ENCODE data around the gene TLL2. TPM values are rescaled to one million over a fixed set of nuclear protein-coding genes. Genes with fewer than 3 reads are reported as not detected.

The TLL2 gene
- total and polyA plus RNA-seq, 2 experiments from 2014 or later: 2.6 to 3.0 TPM

DNA sequence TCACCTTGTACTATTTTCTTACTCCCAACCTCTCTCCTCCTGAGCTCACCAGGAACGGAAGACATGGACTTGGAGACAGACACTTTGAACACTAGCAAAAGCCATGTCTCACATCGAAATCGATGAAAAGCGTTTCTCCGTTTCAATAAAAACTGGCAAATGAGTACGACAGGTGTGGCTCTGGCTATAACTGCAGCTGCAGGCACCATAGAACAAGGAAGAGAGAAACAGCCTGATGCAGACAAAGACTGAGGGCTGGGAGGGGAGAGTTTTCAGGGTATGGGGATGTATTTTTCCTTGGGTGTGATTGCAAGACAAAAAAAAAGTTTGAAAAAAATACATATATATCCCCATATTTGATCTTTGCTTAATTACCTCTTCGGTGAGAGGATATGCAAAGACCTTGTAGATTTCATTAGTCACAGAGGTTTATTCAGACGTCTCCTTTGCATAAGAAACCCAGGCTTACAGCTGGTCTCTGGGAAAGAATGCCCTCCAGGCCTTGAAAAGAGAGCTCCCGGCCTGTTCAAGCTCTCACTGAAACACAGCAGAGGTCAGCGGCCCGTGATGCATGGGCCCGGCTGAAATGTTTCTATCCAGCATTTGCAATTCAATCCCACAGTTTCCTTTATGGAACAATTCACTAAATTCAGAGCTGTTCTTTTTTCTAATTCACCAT lies 63.1 kb downstream of the TLL2 start:
- H3K9me3 Mint-ChIP-seq: no peaks in the 10 kb centered on the region
- Histone ChIP-seq H3F3A (replicated peaks; ENCODE audit: low read depth) (peaks cover 9% of the 10 kb centered on the region; the same call in 1 of the 2 replicates), H2AFZ (no peak overlapping the region), H3K9me2 (ENCODE audit: insufficient read depth) (no peaks in the 10 kb centered on the region; the same call in 1 of the 2 replicates), H3K36me3 (ENCODE audit: insufficient read depth) (no peaks in the 10 kb centered on the region), H3K79me2 (replicated peaks; ENCODE audit: insufficient read depth) (no peaks in the 10 kb centered on the region), H3K4me3 (peak overlapping the region; percentile 34), H4K20me1 (replicated peaks; ENCODE audit: insufficient read depth) (no peaks in the 10 kb centered on the region), H3K4me1 (ENCODE audit: insufficient read depth) (peaks cover 55% of the 10 kb centered on the region), H3K27ac (ENCODE audit: low read depth) (peak overlapping the region; percentile 98), H3K27me3 (ENCODE audit: insufficient read depth) (no peaks in the 10 kb centered on the region), H3K4me2 (peak overlapping the region; percentile 56)
- ATAC-seq (peak; percentile 96), DNase-seq (ENCODE audit: low spot score) (peak; percentile 93)
- TF ChIP-seq NANOG (IDR thresholded peaks at IDR 0.05; ENCODE audit: borderline replicate concordance) (peak; percentile 59; the same call in 1 of the 2 replicates), ZNF114 (CRISPR knock-in tag; IDR thresholded peaks at IDR 0.05) (no peak), POLR2AphosphoS5 (IDR thresholded peaks at IDR 0.05; ENCODE audit: low read depth) (peak; percentile 25; the same call in 1 of the 2 replicates), CREB1 (CRISPR knock-in tag; IDR thresholded peaks at IDR 0.05; ENCODE audit: low read depth) (0 out of 2 replicates have a peak, but pooled peaks have one; percentile 41), EZH2phosphoT487 (IDR thresholded peaks at IDR 0.05; ENCODE audit: unreplicated experiment) (no peak)
- TF ChIP-seq, protein P1, sequence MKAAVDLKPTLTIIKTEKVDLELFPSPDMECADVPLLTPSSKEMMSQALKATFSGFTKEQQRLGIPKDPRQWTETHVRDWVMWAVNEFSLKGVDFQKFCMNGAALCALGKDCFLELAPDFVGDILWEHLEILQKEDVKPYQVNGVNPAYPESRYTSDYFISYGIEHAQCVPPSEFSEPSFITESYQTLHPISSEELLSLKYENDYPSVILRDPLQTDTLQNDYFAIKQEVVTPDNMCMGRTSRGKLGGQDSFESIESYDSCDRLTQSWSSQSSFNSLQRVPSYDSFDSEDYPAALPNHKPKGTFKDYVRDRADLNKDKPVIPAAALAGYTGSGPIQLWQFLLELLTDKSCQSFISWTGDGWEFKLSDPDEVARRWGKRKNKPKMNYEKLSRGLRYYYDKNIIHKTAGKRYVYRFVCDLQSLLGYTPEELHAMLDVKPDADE (IDR thresholded peaks at IDR 0.05): 0 out of 2 replicates have a peak, but pooled peaks have one; percentile 26
- no peaks in the 10 kb centered on the region; the same call in 2 of the 3 replicates for H3K36me3 Mint-ChIP-seq (ENCODE audit: low read depth)
- peak overlapping the region; percentile 96 for H3K27ac Mint-ChIP-seq
- peaks cover 66% of the 10 kb centered on the region for H3K4me1 Mint-ChIP-seq
- peak overlapping the region; percentile 53 for H3K4me3 Mint-ChIP-seq
- H3K27me3 Mint-ChIP-seq (ENCODE audit: insufficient read depth, low read depth, poor library complexity): peaks cover under 1% of the 10 kb centered on the region

DNA sequence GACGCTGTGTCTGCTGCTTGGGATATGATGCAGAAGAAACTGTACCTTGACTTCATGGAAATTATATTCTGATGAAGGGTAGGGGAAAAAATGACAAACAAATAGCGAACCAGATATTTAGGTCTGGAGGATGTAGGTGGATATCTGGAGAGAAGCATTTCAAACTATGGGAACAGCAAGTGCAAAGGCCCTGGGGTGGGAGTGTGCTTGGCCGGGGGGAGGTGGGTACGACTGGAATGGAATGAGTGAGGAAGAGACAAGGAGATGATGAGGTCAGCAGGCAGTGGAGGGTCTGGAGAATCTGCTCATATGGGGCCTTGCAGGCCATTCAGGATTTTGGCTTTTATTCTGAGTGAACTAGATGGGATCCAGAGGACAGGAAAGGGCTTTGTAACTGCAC lies 65.2 kb downstream of the TLL2 start:
- H3K36me3 Mint-ChIP-seq (ENCODE audit: low read depth): peaks cover 6% of the 10 kb centered on the region
- H3K4me3 Mint-ChIP-seq: no peak overlapping the region
- Histone ChIP-seq H3F3A (replicated peaks; ENCODE audit: low read depth) (peaks cover 9% of the 10 kb centered on the region; the same call in 1 of the 2 replicates), H3K36me3 (ENCODE audit: insufficient read depth) (no peaks in the 10 kb centered on the region), H2AFZ (no peak overlapping the region), H3K4me2 (no peak overlapping the region), H3K4me3 (no peak overlapping the region), H3K9me2 (ENCODE audit: insufficient read depth) (no peaks in the 10 kb centered on the region; the same call in 1 of the 2 replicates), H4K20me1 (replicated peaks; ENCODE audit: insufficient read depth) (no peaks in the 10 kb centered on the region), H3K79me2 (replicated peaks; ENCODE audit: insufficient read depth) (no peaks in the 10 kb centered on the region), H3K4me1 (ENCODE audit: insufficient read depth) (peaks cover 44% of the 10 kb centered on the region), H3K27me3 (ENCODE audit: insufficient read depth) (no peaks in the 10 kb centered on the region), H3K27ac (ENCODE audit: low read depth) (no peak overlapping the region)
- no peak overlapping the region for H3K27ac Mint-ChIP-seq
- peaks cover 5% of the 10 kb centered on the region for H3K27me3 Mint-ChIP-seq (ENCODE audit: insufficient read depth, low read depth, poor library complexity)
- no peak for TF ChIP-seq JUNB (IDR thresholded peaks at IDR 0.05; ENCODE audit: unreplicated experiment)
- H3K9me3 Mint-ChIP-seq: no peaks in the 10 kb centered on the region
- DNase-seq (ENCODE audit: low spot score): no peak
- peaks cover 60% of the 10 kb centered on the region for H3K4me1 Mint-ChIP-seq
- ATAC-seq: no peak

DNA sequence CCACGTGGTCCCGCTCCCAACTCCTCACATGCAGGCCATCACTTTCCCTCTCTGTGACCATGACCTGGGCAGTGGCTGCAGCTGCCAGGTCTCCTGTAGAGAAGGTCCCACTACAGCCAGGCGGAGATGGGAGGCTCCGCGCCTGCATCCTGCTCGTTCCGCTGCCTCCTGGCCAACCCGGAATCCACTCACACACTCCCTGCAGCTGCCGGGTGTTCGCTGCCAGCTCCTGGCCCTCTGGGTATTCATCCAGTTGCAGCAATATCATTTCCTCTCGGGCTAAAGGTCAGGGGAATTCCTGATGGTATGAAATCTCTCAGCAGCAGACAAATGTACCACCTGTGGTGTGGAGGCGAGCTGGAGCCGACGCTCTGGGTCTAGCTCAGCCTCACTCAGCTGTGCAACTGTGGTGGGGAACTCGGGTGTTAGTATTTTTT lies 65.7 kb downstream of the TLL2 start:
- Histone ChIP-seq H3K9me2 (ENCODE audit: insufficient read depth) (no peaks in the 10 kb centered on the region; the same call in 1 of the 2 replicates), H3K27me3 (ENCODE audit: insufficient read depth) (no peaks in the 10 kb centered on the region), H3F3A (replicated peaks; ENCODE audit: low read depth) (peaks cover 9% of the 10 kb centered on the region; the same call in 1 of the 2 replicates), H3K36me3 (ENCODE audit: insufficient read depth) (no peaks in the 10 kb centered on the region), H4K20me1 (replicated peaks; ENCODE audit: insufficient read depth) (no peaks in the 10 kb centered on the region), H3K4me2 (no peak overlapping the region), H3K4me3 (no peak overlapping the region), H3K79me2 (replicated peaks; ENCODE audit: insufficient read depth) (no peaks in the 10 kb centered on the region), H3K4me1 (ENCODE audit: insufficient read depth) (peaks cover 43% of the 10 kb centered on the region), H3K27ac (ENCODE audit: low read depth) (no peak overlapping the region), H2AFZ (no peak overlapping the region)
- peaks cover 5% of the 10 kb centered on the region for H3K27me3 Mint-ChIP-seq (ENCODE audit: insufficient read depth, low read depth, poor library complexity)
- DNase-seq (ENCODE audit: low spot score): no peak
- H3K36me3 Mint-ChIP-seq (ENCODE audit: low read depth): peaks cover 6% of the 10 kb centered on the region
- H3K4me1 Mint-ChIP-seq: peaks cover 63% of the 10 kb centered on the region
- ATAC-seq: no peak
- no peak overlapping the region for H3K4me3 Mint-ChIP-seq
- no peaks in the 10 kb centered on the region for H3K9me3 Mint-ChIP-seq
- no peak overlapping the region for H3K27ac Mint-ChIP-seq
- no peak for TF ChIP-seq ZNF114 (CRISPR knock-in tag; IDR thresholded peaks at IDR 0.05)
- TF ChIP-seq EZH2 (IDR thresholded peaks at IDR 0.05; ENCODE audit: low read depth, unreplicated experiment): no peak
- TF ChIP-seq CREB1 (CRISPR knock-in tag; IDR thresholded peaks at IDR 0.05; ENCODE audit: low read depth): no peak
- no peak for TF ChIP-seq POLR2AphosphoS5 (IDR thresholded peaks at IDR 0.05; ENCODE audit: low read depth)
- TF ChIP-seq, protein P1 (IDR thresholded peaks at IDR 0.05): no peak
